Mesenteric fat pad (tissue), 1 donor: ENCODE data around the gene FGGY. TPM values are rescaled to one million over a fixed set of nuclear protein-coding genes. Genes with fewer than 3 reads are reported as not detected.
"Not testable (repeated sequence)": the region's sequence is repeated elsewhere in the genome, so short reads cannot be mapped to it uniquely, and the experiment has no call there.

Experiments used
- DNase-seq: peaks from one replicate; pipeline ENCODE4 v3.0.0-alpha.2; 2020; ENCODE audit warnings: low spot score
- total RNA-seq: library from RNA; stranded (reverse); fragmentation: NEBNext Ultra II Directional; extraction: Animal tissue kit (Norgen Biotek cat#: 25700); gene quantifications from one replicate; pipeline ENCODE4 v1.2.1, GENCODE V29; 2021
- donor health status: DM: yes; HTN: yes; CAD: no.

Gene FGGY
- total RNA-seq, 1 donor from 2014 or later: 13.8 TPM

GRCh38 chr1:59695252-59695651 is 398.4 kb downstream of the FGGY start:
- no peak for DNase-seq

- no peak for DNase-seq
Measured at GRCh38 chr1:59696421-59697115, 399.7 kb downstream of the FGGY start.

- no peak for DNase-seq
Measured at GRCh38 chr1:59697150-59697800, 400.4 kb downstream of the FGGY start.

GRCh38 chr1:59698386-59698785 is 401.5 kb downstream of the FGGY start:
- DNase-seq: no peak

GRCh38 chr1:59699227-59699847 is 402.4 kb downstream of the FGGY start:
- DNase-seq: no peak

GRCh38 chr1:59701376-59701775 is 404.5 kb downstream of the FGGY start:
- no peak for DNase-seq

GRCh38 chr1:59703226-59703917 is 406.5 kb downstream of the FGGY start:
- no peak for DNase-seq

- no peak for DNase-seq
Measured at GRCh38 chr1:59703918-59704378, 407.1 kb downstream of the FGGY start.

GRCh38 chr1:59704716-59705115 is 407.8 kb downstream of the FGGY start:
- DNase-seq: no peak

GRCh38 chr1:59705466-59706302 is 408.8 kb downstream of the FGGY start:
- DNase-seq: no peak

- no peak for DNase-seq
Measured at GRCh38 chr1:59706303-59706599, 409.4 kb downstream of the FGGY start.

- no peak for DNase-seq
Measured at GRCh38 chr1:59707178-59707791, 410.4 kb downstream of the FGGY start.

- no peak for DNase-seq
Measured at GRCh38 chr1:59709333-59709732, 412.4 kb downstream of the FGGY start.

- DNase-seq: not testable (repeated sequence)
Measured at GRCh38 chr1:59710920-59711319, 414.0 kb downstream of the FGGY start.

- no peak for DNase-seq
Measured at GRCh38 chr1:59714219-59714618, 417.3 kb downstream of the FGGY start.

GRCh38 chr1:59714966-59715365 is 418.1 kb downstream of the FGGY start:
- DNase-seq: no peak

- no peak for DNase-seq
Measured at GRCh38 chr1:59716832-59717231, 419.9 kb downstream of the FGGY start.

- DNase-seq: no peak
Measured at GRCh38 chr1:59718064-59718988, 421.4 kb downstream of the FGGY start.

- no peak for DNase-seq
Measured at GRCh38 chr1:59718989-59719360, 422.1 kb downstream of the FGGY start.
